SKM-1 (cell line): ENCODE results near the gene ENPP3.

Experiments
- DNase-seq: peaks from one replicate; lab custom pipeline; 2025; ENCODE audit not compliant: unreplicated experiment; lab: John Stamatoyannopoulos, UW

Gene ENPP3

GRCh38 chr6:131642565-131642964 lies 5.5 kb downstream of the ENPP3 start:
- DNase-seq = no peak

- DNase-seq = no peak
Observed at GRCh38 chr6:131642987-131643611, 6.0 kb downstream of the ENPP3 start.

GRCh38 chr6:131643855-131644460 lies 6.9 kb downstream of the ENPP3 start:
- no peak for DNase-seq

GRCh38 chr6:131644921-131645320 lies 7.8 kb downstream of the ENPP3 start:
- DNase-seq = no peak

GRCh38 chr6:131645846-131646245 lies 8.7 kb downstream of the ENPP3 start:
- DNase-seq = no peak

- DNase-seq = no peak
Observed at GRCh38 chr6:131646249-131646670, 9.2 kb downstream of the ENPP3 start.

- no peak for DNase-seq
Observed at GRCh38 chr6:131651782-131652181, 14.7 kb downstream of the ENPP3 start.

- DNase-seq = no peak
Observed at GRCh38 chr6:131652472-131652871, 15.4 kb downstream of the ENPP3 start.

- no peak for DNase-seq
Observed at GRCh38 chr6:131654326-131654725, 17.2 kb downstream of the ENPP3 start.

GRCh38 chr6:131655387-131655786 lies 18.3 kb downstream of the ENPP3 start:
- no peak for DNase-seq

GRCh38 chr6:131655951-131656350 lies 18.8 kb downstream of the ENPP3 start:
- DNase-seq = no peak

- no peak for DNase-seq
Observed at GRCh38 chr6:131656667-131657066, 19.6 kb downstream of the ENPP3 start.

GRCh38 chr6:131657222-131657621 lies 20.1 kb downstream of the ENPP3 start:
- no peak for DNase-seq

- no peak for DNase-seq
Observed at GRCh38 chr6:131657630-131658111, 20.6 kb downstream of the ENPP3 start.

GRCh38 chr6:131658287-131658686 lies 21.2 kb downstream of the ENPP3 start:
- DNase-seq = no peak

GRCh38 chr6:131660195-131660594 lies 23.1 kb downstream of the ENPP3 start:
- DNase-seq = peak; percentile 4

- no peak for DNase-seq
Observed at GRCh38 chr6:131663578-131664165, 26.6 kb downstream of the ENPP3 start.

GRCh38 chr6:131669891-131670290 lies 32.8 kb downstream of the ENPP3 start:
- no peak for DNase-seq

- DNase-seq = no peak
Observed at GRCh38 chr6:131673184-131673583, 36.1 kb downstream of the ENPP3 start.

GRCh38 chr6:131678442-131678841 lies 41.3 kb downstream of the ENPP3 start:
- DNase-seq = no peak

GRCh38 chr6:131680868-131681267 lies 43.8 kb downstream of the ENPP3 start:
- DNase-seq = no peak

- DNase-seq = no peak
Observed at GRCh38 chr6:131681585-131681984, 44.5 kb downstream of the ENPP3 start.
